ENCODE results near the gene ANGPTL2.

Gene ANGPTL2

DNA sequence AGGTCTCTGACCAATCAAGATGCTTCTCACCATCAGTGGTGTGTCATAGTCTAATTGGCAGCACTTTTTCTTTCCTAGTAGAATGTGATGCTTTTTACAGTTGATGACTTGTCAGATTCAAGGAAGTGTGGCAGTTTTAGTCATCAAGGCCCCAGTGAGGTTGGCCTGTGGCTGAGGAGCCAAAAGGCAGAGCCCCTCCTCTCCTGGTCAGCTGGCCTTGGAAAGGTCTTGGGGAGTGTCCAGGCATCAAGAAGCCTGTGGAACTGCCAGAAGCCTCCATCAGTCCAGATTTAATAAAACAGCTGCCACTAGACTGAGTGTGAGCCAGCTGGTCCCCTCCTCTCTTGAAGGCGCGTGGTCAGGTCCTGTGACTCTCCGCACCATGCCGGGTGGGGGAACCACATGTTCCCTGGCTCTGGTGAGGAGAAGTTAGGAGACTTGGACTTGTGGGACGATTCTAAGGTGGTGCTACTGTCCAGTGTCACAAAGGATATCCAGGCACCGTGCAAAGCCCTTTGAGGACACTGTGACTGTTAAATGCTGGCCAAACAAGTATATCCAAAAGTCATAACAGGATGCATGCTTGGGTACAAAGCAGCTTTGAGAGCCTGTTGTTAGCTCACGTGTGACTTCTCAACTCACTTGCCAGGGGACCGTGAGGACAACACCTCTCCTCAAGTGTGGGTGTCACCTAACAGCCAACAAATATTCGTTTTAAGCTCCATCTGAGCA, 6.1 kb upstream of the ANGPTL2 start:
- no peak overlapping the region for H3K4me3 ChIP-seq (ENCODE audit: low read length)
- TF ChIP-seq, protein P1, sequence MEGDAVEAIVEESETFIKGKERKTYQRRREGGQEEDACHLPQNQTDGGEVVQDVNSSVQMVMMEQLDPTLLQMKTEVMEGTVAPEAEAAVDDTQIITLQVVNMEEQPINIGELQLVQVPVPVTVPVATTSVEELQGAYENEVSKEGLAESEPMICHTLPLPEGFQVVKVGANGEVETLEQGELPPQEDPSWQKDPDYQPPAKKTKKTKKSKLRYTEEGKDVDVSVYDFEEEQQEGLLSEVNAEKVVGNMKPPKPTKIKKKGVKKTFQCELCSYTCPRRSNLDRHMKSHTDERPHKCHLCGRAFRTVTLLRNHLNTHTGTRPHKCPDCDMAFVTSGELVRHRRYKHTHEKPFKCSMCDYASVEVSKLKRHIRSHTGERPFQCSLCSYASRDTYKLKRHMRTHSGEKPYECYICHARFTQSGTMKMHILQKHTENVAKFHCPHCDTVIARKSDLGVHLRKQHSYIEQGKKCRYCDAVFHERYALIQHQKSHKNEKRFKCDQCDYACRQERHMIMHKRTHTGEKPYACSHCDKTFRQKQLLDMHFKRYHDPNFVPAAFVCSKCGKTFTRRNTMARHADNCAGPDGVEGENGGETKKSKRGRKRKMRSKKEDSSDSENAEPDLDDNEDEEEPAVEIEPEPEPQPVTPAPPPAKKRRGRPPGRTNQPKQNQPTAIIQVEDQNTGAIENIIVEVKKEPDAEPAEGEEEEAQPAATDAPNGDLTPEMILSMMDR (IDR thresholded peaks at IDR 0.05; ENCODE audit: low read depth, low read length, poor library complexity, severe bottlenecking), result no peak
- no peak for TF ChIP-seq EZH2phosphoT487 (IDR thresholded peaks at IDR 0.05; ENCODE audit: borderline replicate concordance, low read length)
- H3K9me3 ChIP-seq (ENCODE audit: control insufficient read depth, insufficient read depth, low read length), result no peaks in the 10 kb centered on the region
- no peak overlapping the region for H3K27ac ChIP-seq (ENCODE audit: low read depth, low read length)
- peaks cover 4% of the 10 kb centered on the region; the same call in 1 of the 2 replicates for H3K27me3 ChIP-seq (ENCODE audit: control insufficient read depth, low read length)
- no peaks in the 10 kb centered on the region for H3K36me3 ChIP-seq (ENCODE audit: control insufficient read depth, low read length)
- peaks cover 9% of the 10 kb centered on the region for H3K4me1 ChIP-seq (ENCODE audit: control insufficient read depth, low read length)
- no peaks in the 10 kb centered on the region for H3K9me2 ChIP-seq (replicated peaks; ENCODE audit: control insufficient read depth, low read length)
- H3K4me2 ChIP-seq (ENCODE audit: low read length), result no peak overlapping the region
- no peaks in the 10 kb centered on the region for H3F3A ChIP-seq (ENCODE audit: control insufficient read depth, insufficient read depth)
- H3K79me2 ChIP-seq (ENCODE audit: control insufficient read depth, low read length), result no peaks in the 10 kb centered on the region
- H4K20me1 ChIP-seq (ENCODE audit: control insufficient read depth, insufficient read depth, low read depth, low read length), result no peaks in the 10 kb centered on the region

DNA sequence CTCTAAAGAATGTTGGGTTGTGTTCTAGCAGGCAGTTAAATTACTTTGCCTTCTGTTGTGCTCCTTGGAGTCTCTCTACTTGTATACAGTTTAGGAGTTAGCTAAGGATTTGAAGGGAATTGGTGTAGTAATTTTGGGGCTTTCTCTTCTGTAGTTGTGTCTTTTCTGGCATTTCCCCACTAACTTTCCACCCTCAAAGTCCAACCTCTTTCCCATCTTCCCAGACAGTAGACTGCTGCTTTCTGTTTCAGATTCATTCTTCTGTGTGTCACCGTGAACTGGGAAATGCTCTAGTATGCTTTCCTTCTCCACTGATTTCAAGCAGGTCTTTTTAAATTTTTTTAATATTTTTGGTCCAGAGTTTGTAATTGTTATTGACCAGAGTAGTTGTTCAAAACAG, 4.5 kb upstream of the ANGPTL2 start:
- Histone ChIP-seq H3K27me3 (ENCODE audit: control insufficient read depth, low read length) (peaks cover 16% of the 10 kb centered on the region), H4K20me1 (ENCODE audit: control insufficient read depth, insufficient read depth, low read depth, low read length) (0 out of 2 replicates have a peak, but pooled peaks cover 5% of the 10 kb centered on the region), H3K4me1 (ENCODE audit: control insufficient read depth, low read length) (peaks cover 21% of the 10 kb centered on the region), H3K79me2 (ENCODE audit: control insufficient read depth, low read length) (no peaks in the 10 kb centered on the region), H3K9me3 (ENCODE audit: control insufficient read depth, insufficient read depth, low read length) (no peaks in the 10 kb centered on the region), H3K4me3 (ENCODE audit: low read length) (no peak overlapping the region), H3K9me2 (replicated peaks; ENCODE audit: control insufficient read depth, low read length) (no peaks in the 10 kb centered on the region), H3F3A (ENCODE audit: control insufficient read depth, insufficient read depth) (no peaks in the 10 kb centered on the region), H3K36me3 (ENCODE audit: control insufficient read depth, low read length) (no peaks in the 10 kb centered on the region), H3K27ac (ENCODE audit: low read depth, low read length) (no peak overlapping the region), H3K4me2 (ENCODE audit: low read length) (no peak overlapping the region)
- TF ChIP-seq, protein P1 (IDR thresholded peaks at IDR 0.05; ENCODE audit: low read depth, low read length, poor library complexity, severe bottlenecking), result no peak
- TF ChIP-seq EZH2phosphoT487 (IDR thresholded peaks at IDR 0.05; ENCODE audit: borderline replicate concordance, low read length), result no peak

DNA sequence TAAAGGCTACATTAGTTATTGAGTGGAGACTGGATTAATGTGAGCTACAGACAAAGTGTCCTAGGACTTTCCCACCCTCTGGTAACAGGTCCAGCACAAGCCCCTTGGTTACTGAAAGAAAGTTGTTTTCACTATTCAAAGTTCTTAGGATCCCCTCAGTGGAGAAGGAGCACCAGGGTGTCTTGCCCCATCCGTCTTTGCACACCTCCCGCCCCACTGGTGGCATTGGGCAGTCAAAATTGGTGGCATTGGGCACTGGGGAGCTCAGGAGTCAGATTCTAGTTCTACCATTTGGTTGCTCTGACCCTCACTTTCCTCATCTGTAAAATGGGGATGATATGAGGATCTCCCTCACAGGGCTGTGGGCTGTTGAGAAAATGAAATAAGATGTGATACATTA, 2.4 kb upstream of the ANGPTL2 start:
- H3K27me3 ChIP-seq (ENCODE audit: control insufficient read depth, low read length), result peaks cover 16% of the 10 kb centered on the region
- no peak overlapping the region for H3K27ac ChIP-seq (ENCODE audit: low read depth, low read length)
- H3K4me3 ChIP-seq (ENCODE audit: low read length), result no peak overlapping the region
- no peaks in the 10 kb centered on the region for H3K36me3 ChIP-seq (ENCODE audit: control insufficient read depth, low read length)
- no peak overlapping the region for H3K4me2 ChIP-seq (ENCODE audit: low read length)
- H3K79me2 ChIP-seq (ENCODE audit: control insufficient read depth, low read length), result no peaks in the 10 kb centered on the region
- no peaks in the 10 kb centered on the region for H3F3A ChIP-seq (ENCODE audit: control insufficient read depth, insufficient read depth)
- 0 out of 2 replicates have a peak, but pooled peaks cover 5% of the 10 kb centered on the region for H4K20me1 ChIP-seq (ENCODE audit: control insufficient read depth, insufficient read depth, low read depth, low read length)
- H3K9me2 ChIP-seq (replicated peaks; ENCODE audit: control insufficient read depth, low read length), result no peaks in the 10 kb centered on the region
- no peak for TF ChIP-seq EZH2phosphoT487 (IDR thresholded peaks at IDR 0.05; ENCODE audit: borderline replicate concordance, low read length)
- TF ChIP-seq, protein P1 (IDR thresholded peaks at IDR 0.05; ENCODE audit: low read depth, low read length, poor library complexity, severe bottlenecking), result no peak
- H3K9me3 ChIP-seq (ENCODE audit: control insufficient read depth, insufficient read depth, low read length), result no peaks in the 10 kb centered on the region
- peaks cover 21% of the 10 kb centered on the region for H3K4me1 ChIP-seq (ENCODE audit: control insufficient read depth, low read length)
